ENCODE results near the gene EDDM13.

- TF ChIP-seq CTCF (IDR thresholded peaks at IDR 0.05) (no peak), POLR2A (IDR thresholded peaks at IDR 0.05) (no peak)
Observed at GRCh38 chr19:56341948-56342347, 69.4 kb downstream of the EDDM13 start.

Data from testis (tissue), 2 donors.